Activated T-cell treated with anti-CD3 and anti-CD28 coated beads, Interleukin-2, amount 50 U/mL, for 1 hour (primary cell): ENCODE data around the gene MTRR.
"Not testable (repeated sequence)": the region's sequence is repeated elsewhere in the genome, so short reads cannot be mapped to it uniquely, and the experiment has no call there.

Experiments used
- DNase-seq: peaks from one replicate; pipeline ENCODE4 v3.0.0-alpha.2; 2020

Gene MTRR

DNA sequence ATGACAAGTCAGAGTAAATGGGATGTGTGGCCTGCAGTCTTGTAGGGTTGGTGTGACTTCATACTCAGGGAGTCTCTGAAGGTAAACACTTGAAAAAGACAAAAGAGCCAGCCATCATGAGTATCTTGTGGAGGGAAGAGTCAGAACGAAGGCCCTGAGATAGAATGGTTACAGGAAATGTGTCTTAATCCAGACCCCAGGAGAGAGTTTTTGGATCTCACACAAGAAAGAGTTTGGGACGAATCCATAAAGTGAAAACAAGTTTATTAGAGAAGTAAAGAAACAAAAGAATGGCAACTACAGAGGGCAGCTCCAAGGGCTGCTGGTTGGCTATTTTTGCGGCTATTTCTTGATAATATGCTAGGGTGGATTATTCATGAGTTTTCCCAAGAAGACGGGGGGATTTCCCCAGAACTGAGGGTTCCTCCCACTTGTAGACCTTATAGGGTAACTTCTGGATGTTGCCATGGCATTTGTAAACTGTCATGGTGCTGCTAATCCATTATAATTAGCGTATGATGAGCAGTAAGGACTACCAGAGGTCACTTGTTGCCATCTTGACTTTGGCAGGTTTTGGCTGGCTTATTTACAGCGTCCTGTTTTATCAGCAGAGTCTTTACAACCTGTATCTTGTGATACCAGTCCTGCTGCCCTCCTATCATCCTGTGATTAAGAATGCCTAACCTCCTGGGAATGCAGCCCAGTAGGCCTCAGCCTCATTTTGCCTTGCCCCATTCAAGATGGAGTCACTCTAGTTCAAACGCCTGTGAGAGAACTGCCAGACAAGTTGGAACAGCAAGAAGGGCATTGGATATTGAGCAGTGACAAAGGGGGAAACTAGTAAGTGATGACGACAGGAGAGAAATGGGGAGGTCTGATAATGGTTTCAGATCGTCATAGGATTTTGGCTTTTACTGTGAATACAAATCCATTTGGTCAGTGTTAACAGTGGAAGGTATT lies 34.0 kb downstream of the MTRR start:
- DNase-seq: no peak

DNA sequence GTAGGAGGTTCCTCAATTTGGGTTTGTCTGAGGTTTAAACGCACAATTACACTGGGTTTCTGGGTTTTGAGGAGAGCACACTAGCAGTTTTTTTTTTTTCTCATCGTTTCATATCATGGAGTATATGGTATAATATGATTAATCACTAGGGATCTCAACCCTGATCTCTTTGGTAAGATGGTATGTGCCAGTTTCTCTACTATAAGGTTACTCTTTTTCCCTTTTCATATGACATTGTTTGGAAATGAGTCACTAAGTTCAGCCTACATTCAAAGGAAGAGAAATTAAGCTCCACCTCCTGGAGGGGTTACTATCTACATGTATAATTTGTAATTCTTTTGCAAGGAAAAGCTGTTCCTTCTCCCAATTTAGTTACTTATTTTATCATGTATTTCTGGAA lies 35.2 kb downstream of the MTRR start:
- no peak for DNase-seq

DNA sequence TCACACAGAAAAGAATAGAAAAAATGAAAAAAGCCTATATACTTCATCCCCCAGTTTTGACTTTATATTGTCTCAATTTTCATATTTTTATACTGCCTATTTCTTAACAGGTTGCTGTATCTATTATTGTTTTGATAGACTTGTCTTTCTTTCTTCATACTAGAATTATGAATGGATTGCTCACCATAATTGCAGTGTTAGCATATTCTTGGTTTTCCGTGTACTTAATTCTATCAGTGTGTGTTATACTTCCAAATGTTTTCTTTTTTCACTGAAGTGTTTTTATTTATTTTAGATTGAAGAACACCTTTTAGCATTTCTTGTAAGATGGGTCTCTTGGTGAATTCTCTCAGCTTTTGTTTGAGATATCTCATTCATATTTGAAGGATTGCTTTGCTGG lies 38.7 kb downstream of the MTRR start:
- no peak for DNase-seq

DNA sequence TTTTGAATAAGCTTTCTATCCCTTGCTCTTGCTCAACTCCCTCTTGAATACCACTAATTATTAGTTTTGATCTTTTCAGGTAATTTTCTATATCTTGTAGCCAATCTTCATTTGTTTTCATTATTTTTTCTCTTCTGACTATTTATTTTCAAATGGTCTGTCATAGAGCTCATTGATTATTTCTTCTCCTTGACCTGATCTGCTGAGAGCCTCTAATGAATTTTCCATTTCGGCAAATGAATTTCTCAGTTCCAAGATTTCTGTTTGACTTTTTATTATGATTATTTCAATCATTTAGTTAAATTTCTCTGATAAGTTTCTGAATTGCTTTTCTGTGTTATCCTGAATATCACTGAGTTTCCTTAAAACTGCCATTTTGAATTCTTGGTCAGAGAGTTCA lies 39.4 kb downstream of the MTRR start:
- DNase-seq: no peak

DNA sequence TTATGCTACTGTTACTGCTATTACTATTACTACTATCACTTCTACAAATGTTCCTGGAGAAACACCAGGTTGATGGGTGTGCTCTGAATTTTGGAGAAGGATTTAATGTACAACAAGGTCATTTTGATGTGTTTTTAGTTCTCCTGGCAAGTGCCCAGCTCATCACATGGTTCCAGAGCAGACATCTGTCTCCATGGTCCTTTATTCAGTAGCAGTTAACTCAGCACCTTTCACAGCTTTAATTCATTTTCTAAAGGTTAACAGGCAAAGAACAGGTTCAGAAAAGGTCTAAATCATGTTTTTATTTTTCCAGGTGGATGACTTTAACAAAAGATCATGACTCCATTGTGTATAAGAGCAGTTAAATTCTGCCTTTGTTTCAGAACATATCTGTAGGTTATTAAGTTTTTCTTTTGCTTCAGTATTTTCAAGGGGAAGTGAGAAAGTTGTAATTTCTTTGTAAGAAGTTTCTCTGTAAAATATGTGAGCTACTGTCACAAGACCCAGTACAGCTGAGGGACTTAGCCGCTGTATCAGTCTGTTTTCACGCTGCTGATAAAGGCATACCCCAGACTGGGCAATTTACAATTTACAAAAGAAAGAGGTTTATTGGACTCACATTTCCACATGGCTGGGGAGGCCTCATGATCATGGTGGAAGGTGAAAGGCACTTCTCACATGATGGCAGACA lies 41.9 kb downstream of the MTRR start:
- DNase-seq: no peak

DNA sequence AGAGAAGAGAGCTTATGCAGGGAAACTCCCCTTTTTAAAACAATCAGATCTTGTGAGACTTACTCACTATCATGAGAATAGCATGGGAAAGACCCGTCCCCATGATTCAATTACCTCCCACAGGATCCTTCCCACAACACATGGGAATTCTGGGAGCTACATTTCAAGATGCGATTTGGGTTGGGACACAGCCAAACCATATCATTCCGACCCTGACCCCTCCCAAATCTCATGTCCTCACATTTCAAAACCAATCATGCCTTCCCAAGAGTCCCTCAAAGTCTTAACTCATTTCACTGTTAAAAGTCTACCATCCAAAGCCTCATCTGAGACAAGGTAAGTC lies 42.5 kb downstream of the MTRR start:
- DNase-seq: not testable (repeated sequence)

DNA sequence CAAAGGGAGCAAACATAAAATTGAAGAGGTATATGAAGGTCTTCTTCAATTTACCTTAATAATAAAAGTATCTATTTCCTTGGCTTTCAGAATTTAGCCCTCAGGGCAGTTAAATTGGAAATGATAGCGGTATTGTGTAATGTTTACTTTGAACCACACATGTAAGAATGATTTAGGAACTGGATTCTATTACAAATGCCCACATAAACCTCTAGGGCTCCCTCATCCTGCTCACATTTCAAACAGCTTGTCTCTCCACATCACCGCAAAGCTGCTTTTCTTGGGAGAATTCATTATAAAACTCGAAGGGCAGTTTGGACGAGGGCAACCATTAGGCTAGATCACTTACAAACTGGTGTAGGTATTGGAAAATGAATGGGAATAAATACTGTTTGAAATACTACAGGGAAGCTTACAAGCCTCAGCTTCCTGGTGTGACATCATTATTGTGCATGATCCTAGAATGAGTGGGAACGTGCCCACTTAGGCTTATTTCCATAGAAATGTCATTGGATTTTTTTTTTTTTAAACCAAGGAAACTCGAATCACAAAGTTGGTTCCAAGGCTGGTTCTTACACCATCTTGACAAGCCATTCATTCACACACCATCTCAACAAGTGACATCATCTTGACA lies 47.3 kb downstream of the MTRR start:
- DNase-seq: no peak

DNA sequence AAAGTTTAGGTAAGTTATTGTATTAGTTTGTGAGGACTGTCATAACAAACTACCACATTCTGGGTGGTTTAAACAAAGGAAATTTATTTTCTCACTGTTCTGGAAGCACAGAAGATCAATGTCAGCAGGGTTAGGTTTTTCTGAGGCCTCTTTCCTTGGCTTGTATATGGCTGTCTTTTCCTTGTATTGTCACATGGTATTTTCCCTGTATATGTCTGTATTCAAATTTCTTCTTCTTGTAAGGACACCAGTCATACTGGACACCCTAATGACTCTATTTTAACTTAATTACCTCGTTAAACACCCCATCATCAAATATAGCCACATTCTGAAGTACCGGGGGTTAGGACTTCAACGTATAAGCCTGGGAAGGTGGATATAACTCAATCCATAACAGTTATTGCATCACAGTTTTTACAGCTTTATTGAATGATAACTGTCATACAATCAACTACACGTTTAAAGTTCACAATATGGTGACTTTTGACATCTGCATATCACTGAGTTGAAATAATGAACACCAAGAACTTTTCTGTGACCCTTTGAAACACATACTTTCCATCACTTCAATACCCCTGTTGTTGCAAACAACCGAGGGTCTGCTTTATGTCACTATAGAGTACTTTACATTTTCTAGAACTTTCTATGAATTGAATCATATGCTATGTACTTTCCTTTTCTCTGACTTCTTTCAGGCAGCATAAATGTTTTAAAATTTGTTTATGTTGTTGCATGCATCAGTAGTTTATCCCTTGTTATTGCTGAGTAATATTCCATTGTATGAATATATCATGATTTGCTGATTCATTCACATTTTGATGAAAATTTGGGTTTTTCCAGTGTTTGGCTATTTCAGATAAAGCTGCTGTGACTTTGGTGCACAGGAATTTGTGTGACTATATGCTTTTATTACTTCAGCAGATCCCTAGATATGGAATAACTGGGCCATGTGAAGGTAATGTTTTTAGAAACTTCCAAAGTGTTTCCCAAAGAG lies 48.5 kb downstream of the MTRR start:
- DNase-seq: no peak

DNA sequence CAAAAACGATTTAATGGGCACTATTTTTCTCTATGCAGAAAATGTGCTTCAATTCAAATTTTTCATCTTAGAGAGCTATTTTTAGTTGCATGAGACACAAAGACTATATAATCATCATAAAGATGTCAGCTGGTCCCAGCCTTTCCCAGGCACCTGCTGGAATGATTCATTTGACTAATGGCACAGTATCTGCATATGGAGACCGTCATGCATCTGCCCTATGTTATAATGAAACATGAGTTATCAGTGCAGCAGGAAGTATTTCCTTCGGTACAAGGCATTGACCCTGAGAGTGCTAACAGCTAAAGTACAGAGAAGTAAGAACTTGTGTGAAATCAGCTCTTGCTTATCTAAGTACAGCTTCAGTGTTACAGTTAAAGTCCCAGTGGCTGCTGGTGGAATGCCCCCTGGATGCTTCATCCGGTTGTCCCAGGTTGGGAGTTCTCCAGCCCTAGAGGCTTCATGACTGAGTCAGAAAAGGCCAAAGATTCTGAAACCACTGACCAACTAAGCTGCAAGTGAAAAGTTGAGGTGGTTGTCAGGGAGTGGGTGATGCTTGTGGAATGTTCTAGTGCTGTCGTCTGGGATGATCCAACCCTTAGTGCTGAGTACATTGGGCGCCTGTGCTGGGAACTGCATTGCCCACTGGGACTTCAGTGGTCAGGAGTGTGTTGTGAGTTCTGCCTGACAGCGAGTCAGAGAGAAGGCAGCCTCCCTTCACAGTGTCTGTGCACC lies 57.2 kb downstream of the MTRR start:
- DNase-seq: no peak

DNA sequence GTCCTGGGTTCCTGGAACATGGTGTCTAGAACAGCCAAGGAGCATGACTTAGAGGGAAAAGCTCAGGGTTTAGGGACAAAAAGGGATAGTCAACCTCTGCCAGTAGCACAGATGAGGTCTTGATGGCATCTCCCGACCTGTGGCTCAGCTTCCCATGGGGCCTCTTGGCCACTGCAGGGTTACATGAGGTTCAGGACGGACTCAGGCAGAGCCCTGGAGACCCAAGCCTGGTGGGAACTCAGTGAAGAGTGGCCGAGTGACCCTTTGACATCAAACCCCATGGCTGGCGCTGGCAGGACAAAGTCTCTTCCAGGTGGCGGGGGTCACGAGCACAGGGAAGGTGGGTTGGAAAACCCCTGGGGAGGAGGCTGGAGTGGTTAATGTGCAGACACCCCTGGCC lies 57.8 kb downstream of the MTRR start:
- DNase-seq: no peak

DNA sequence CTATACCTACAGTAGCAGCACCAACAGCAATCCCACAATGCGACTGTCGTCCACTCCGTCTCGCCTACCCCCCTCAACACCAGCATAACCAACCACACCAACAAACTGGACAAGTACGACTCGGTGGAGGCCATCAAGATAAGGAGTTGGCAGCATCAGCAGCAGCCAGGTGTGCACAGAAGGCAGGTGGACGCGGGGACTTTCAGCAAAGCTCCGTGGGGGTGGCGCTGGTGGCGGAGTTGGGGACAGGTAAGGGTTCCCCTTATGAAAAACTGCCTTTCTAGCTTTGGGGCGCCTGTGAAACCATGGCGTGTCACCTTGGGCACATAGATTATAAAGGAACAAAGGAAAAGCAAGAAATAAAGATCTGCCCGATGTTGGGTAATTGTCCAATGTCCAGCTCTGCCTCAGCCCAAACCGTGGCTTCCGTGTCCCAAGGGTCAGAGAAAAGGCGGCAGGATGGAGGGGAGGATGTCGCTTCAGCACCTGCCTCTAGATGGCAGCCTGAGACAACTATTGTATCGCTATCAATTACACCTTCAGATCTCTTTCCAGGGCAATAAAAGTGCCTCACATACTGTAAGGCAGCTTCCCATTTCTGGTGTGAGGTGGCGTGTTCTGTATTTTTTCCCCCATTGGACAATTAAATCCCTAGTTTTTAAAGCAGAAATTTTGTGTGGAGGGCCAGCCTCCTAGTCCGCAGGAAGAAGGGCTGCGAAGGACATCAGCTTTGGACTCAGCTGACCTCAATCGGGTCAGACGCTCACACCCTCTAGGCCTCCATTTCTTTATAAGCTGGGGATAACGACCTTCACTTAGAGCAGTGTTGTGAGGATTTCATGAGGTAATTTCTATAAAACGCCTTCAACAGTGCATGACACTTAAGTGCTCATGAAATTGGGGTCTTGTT lies 58.8 kb downstream of the MTRR start:
- no peak for DNase-seq

DNA sequence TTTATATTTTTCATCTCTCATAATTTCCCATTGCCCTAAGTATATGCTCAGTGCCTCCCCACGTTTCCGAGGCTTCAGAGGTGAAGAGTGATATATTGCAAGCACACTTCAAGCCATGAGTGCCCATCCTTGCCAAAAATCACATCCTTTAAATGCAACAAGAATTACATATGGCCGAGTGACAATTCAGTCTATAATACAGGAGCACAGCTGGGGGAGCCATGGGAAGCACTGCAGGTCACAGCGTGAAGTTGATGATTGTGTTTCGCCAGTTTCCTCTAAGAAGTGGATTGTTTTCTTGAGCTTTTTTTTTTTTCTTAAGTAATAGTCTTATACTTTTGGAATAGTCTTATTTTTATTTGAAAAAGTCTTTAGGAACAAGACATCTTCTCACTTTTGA lies 61.1 kb downstream of the MTRR start:
- DNase-seq: no peak

DNA sequence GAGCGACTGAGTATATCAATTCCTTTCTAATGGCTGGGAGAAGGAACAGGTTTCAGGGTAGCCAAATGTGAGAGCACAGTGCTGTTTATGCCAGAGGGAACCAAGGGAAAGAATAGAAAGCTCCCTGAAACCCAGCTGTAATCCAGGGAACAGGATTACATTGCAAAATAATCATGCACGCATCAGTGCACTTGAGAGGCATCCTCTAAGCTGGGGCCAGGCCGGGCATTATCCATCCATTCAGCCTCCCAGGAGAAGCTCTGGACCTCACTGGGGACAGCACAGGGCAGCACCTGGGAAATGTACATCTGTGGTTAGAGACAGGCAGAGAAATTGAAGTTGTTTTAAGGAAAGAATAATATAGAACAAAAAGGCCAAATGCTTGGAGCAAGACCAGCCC lies 72.7 kb downstream of the MTRR start:
- no peak for DNase-seq

DNA sequence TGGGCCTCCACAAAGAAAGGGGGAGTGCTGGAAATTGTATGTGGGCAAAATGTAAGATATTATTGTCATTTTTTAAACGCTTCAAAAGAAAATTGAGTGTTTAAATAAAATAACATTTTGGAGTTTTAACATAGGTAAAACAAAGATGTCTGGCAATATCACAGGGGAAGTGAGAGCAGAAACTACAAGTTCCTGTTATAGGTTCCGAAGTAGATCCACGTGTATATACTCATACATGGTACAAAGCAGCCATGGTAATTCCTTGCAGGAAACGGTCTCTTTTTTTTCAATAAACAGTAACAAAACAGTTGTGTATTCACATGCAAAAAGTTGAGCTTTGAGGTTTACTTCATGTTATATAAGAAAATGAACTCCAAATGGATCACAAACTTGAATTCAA lies 78.4 kb downstream of the MTRR start:
- DNase-seq: no peak
